Measurements from ENCODE around the gene NAPSA.

GRCh38 chr19:50357178-50358100, 8.0 kb downstream of the NAPSA start:
- peak; percentile 36; the same call in 1 of the 2 replicates for TF ChIP-seq POLR2AphosphoS5 (IDR thresholded peaks at IDR 0.05; ENCODE audit: low read depth, low read length)
- TF ChIP-seq POLR2A (IDR thresholded peaks at IDR 0.05; ENCODE audit: low read depth, low read length), result peak; percentile 37; the same call in 1 of the 2 replicates
- TF ChIP-seq TAF1 (IDR thresholded peaks at IDR 0.05; ENCODE audit: low read depth, low read length), result peak; percentile 57
